Bronchial epithelial cell (primary cell): ENCODE measurements around the gene TSPYL1. TPM values are rescaled to one million over a fixed set of nuclear protein-coding genes. Genes with fewer than 3 reads are reported as not detected.
A peak's percentile ranks its signal among the peaks of the same experiment; 100 is the strongest.

Source experiments
- DNase-seq: peaks from one replicate; pipeline ENCODE4 v3.0.0-alpha.2; 2010; ENCODE audit warnings: low read depth
- FAIRE-seq: peaks from 2 replicates; lab custom pipeline; 2011; peaks lifted over from hg19 to GRCh38; lab: Jason Lieb, UNC
- H3K27me3 ChIP-seq: 2 replicates; pipeline ENCODE4 v1.5.1; 2011; ENCODE audit warnings: low read length; ENCODE audit not compliant: control insufficient read depth, insufficient read depth
- H3K36me3 ChIP-seq: 2 replicates; pipeline ENCODE4 v1.5.1; 2011; ENCODE audit warnings: low read length; ENCODE audit not compliant: control insufficient read depth, insufficient read depth
- H3K4me3 ChIP-seq: 2 replicates; pipeline ENCODE4 v1.5.1; 2011; ENCODE audit warnings: mild to moderate bottlenecking, low read depth, low read length, control low read depth
- total RNA-seq: library from RNA; depleted of rRNA; stranded (reverse); fragments of >200 nt; gene quantifications from 2 replicates; pipeline ENCODE4 v1.2.1, GENCODE V29; 2014
- TF ChIP-seq, protein P1 (sequence below): IDR thresholded peaks from 2 replicates; pipeline ENCODE4 v1.5.1; 2011; ENCODE audit warnings: mild to moderate bottlenecking, moderate library complexity, low read length, control low read depth, inconsistent platforms; ENCODE audit not compliant: insufficient read depth, severe bottlenecking

Gene TSPYL1
- total RNA-seq, 1 donor from 2014 or later, result 72.4 TPM

GRCh38 chr6:116254297-116255056, 25.3 kb downstream of the TSPYL1 start:
- Histone ChIP-seq H3K4me3 (peak overlapping the region; percentile 99), H3K27me3 (no peaks in the 10 kb centered on the region), H3K36me3 (no peaks in the 10 kb centered on the region)
- FAIRE-seq (no peak), DNase-seq (no peak)
- TF ChIP-seq, protein P1, sequence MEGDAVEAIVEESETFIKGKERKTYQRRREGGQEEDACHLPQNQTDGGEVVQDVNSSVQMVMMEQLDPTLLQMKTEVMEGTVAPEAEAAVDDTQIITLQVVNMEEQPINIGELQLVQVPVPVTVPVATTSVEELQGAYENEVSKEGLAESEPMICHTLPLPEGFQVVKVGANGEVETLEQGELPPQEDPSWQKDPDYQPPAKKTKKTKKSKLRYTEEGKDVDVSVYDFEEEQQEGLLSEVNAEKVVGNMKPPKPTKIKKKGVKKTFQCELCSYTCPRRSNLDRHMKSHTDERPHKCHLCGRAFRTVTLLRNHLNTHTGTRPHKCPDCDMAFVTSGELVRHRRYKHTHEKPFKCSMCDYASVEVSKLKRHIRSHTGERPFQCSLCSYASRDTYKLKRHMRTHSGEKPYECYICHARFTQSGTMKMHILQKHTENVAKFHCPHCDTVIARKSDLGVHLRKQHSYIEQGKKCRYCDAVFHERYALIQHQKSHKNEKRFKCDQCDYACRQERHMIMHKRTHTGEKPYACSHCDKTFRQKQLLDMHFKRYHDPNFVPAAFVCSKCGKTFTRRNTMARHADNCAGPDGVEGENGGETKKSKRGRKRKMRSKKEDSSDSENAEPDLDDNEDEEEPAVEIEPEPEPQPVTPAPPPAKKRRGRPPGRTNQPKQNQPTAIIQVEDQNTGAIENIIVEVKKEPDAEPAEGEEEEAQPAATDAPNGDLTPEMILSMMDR, result no peak

DNA sequence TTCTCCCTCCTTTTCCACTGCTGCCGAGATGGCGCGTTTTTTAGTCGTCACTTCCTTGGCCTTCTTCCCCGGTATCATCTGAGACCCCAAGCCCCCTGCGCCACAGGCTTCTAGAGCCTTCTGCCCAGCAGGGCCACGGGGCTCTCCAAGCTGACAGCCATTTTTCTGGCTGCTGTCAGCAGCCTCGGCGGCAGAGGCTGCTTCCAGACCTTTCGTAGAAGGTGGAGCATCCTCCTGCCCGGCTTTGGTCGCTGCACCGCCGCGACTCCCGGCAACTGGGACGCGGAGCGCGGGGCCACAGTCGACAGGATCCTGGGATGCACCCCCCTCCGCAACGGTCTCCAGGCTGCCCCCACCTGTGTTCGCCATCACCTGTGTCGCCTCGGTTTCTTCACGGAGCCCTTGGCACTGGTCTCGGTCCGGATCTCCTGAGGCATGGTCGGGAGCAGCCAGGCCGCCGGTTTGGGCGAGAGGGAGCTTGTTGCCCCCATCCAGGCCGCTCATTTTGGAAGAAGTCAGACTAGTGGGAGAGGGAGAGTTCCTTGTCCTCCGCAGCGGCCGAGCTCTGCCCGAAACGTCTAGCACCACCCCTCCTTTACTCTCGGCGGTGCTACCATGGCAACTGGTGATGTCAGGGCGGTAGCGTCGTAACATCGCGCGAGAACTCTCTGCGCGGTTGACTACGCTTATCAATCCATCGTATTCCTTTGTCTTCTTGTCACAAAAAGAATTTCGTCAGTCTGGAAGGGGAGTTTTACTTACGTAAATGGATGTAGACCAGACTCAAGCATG, 26.0 kb downstream of the TSPYL1 start, which contains the start of gene TSPYL4:
TSPYL4 (minus strand) TSS at position 571 of the 792 bp plus-strand sequence; CDS start at position 504, 67 bp downstream.
- FAIRE-seq, result no peak
- TF ChIP-seq, protein P1, result no peak

DNA sequence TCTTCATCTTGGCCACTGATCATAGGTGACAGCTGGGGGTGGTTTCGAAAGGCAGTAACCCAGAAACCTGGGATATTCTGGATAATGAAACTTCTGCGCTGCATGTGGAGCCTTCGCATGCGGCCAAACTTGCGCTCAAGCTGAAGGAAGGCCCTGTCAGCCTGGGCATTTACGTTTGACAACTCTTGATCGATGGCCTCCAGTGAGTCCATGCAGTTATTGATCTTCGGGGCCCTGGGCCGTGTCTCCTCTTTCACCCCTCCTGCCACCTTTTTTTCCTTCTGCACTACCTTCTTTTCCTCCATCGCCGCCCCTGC, 26.6 kb downstream of the TSPYL1 start:
- peak overlapping the region; percentile 99 for H3K4me3 ChIP-seq
- H3K36me3 ChIP-seq, result no peaks in the 10 kb centered on the region
- TF ChIP-seq, protein P1, result no peak
- FAIRE-seq (no peak), DNase-seq (no peak)
- H3K27me3 ChIP-seq, result no peaks in the 10 kb centered on the region

More for the DNA sequence above, 26.0 kb downstream of the TSPYL1 start, which contains the start of gene TSPYL4:
- Histone ChIP-seq H3K4me3 (peak within 1 kb of the TSS; percentile 99), H3K36me3 (no peaks in the 10 kb centered on the region), H3K27me3 (no peaks in the 10 kb centered on the region)
- peak; percentile 90 for DNase-seq

- no peak overlapping the region for H3K4me3 ChIP-seq
- no peaks in the 10 kb centered on the region for H3K27me3 ChIP-seq
- H3K36me3 ChIP-seq, result no peaks in the 10 kb centered on the region
- DNase-seq, result peak; percentile 68
- TF ChIP-seq, protein P1, result no peak
- no peak for FAIRE-seq
These were observed 28.0 kb downstream of the TSPYL1 start for GRCh38 chr6:116251568-116252384.

GRCh38 chr6:116248577-116248976, 31.2 kb downstream of the TSPYL1 start:
- no peaks in the 10 kb centered on the region for H3K27me3 ChIP-seq
- no peaks in the 10 kb centered on the region for H3K36me3 ChIP-seq
- DNase-seq (no peak), FAIRE-seq (no peak)
- TF ChIP-seq, protein P1, result no peak
- no peak overlapping the region for H3K4me3 ChIP-seq
